GM23248 (cell line): Measurements from ENCODE around the gene ARHGAP26.

Experiments used
- EZH2 ChIP-seq: fragments of 200-600 bp; sonication (generic); IDR thresholded peaks from 2 replicates; pipeline ENCODE4 v1.6.1; 2018; ENCODE audit warnings: antibody characterized with exemption, mild to moderate bottlenecking; ENCODE audit not compliant: insufficient read depth, poor library complexity, severe bottlenecking
- EZH2phosphoT487 ChIP-seq: fragments of 200-600 bp; sonication (generic); IDR thresholded peaks from 2 replicates; pipeline ENCODE4 v1.6.1; 2018; ENCODE audit warnings: antibody characterized with exemption, moderate library complexity, mild to moderate bottlenecking, low read depth; ENCODE audit not compliant: insufficient read depth

DNA sequence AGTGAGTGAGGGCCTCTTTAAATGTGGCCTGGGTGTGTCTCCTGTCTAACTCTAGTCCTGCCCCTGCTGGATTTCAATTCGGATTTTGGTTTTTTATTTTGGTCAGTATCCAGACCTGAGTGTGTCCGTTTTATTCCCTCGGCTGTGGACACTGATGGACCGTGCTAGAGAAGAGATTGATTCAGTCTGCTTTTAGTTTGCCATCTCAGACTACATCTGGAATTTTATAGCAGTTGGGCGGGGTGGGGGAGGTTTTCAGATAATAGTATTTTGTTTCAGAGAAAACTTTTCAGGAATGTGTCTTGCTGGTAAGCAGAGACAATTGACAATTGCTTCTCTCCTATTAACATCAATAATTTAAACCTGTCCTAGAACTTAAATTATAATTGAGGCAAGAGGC, 308.1 kb downstream of the ARHGAP26 start:
- TF ChIP-seq EZH2phosphoT487 (no peak), EZH2 (no peak)
